H9 (cell line): ENCODE data around the gene SMARCD2. TPM values are rescaled to one million over a fixed set of nuclear protein-coding genes. Genes with fewer than 3 reads are reported as not detected.

ENCODE experiments used
- DNase-seq: peaks from one replicate; pipeline ENCODE4 v3.0.0-alpha.2; 2017
- H2AFZ ChIP-seq: one replicate; pipeline ENCODE4 v1.6.1; 2013; ENCODE audit warnings: mild to moderate bottlenecking, low read length, control low read depth, moderate library complexity
- H2AK5ac ChIP-seq: 2 replicates; pipeline ENCODE4 v1.6.1; 2013; ENCODE audit warnings: low read length, control low read depth, mixed read lengths; ENCODE audit not compliant: insufficient read length
- H2BK120ac ChIP-seq: one replicate; pipeline ENCODE4 v1.6.1; 2013; ENCODE audit warnings: low read depth, mild to moderate bottlenecking, low read length, control low read depth, inconsistent platforms; ENCODE audit not compliant: poor library complexity, severe bottlenecking
- H2BK12ac ChIP-seq: 2 replicates; pipeline ENCODE4 v1.6.1; 2013; ENCODE audit warnings: low read length, control low read depth, mixed read lengths, low read depth; ENCODE audit not compliant: insufficient read length
- H2BK15ac ChIP-seq: 2 replicates; pipeline ENCODE4 v1.6.1; 2013; ENCODE audit warnings: low read depth, low read length, control low read depth
- H2BK20ac ChIP-seq: one replicate; pipeline ENCODE4 v1.6.1; 2013; ENCODE audit warnings: low read depth, mild to moderate bottlenecking, low read length, control low read depth, inconsistent platforms; ENCODE audit not compliant: poor library complexity, severe bottlenecking
- H2BK5ac ChIP-seq: 2 replicates; pipeline ENCODE4 v1.6.1; 2013; ENCODE audit warnings: low read length, control low read depth, mixed read lengths; ENCODE audit not compliant: insufficient read length
- H3K14ac ChIP-seq: 2 replicates; pipeline ENCODE4 v1.6.1; 2013; ENCODE audit warnings: low read length, control low read depth; ENCODE audit not compliant: insufficient read depth
- H3K18ac ChIP-seq: 2 replicates; pipeline ENCODE4 v1.6.1; 2013; ENCODE audit warnings: low read depth, mild to moderate bottlenecking, mixed read lengths, low read length, control low read depth; ENCODE audit not compliant: insufficient read length
- H3K23ac ChIP-seq: 2 replicates; pipeline ENCODE4 v1.6.1; 2013; ENCODE audit warnings: low read length, control low read depth, mixed read lengths, low read depth; ENCODE audit not compliant: insufficient read length
- H3K23me2 ChIP-seq: 2 replicates; pipeline ENCODE4 v1.6.1; 2013; ENCODE audit warnings: low read depth, mild to moderate bottlenecking, mixed read lengths, low read length, control low read depth; ENCODE audit not compliant: insufficient read length, poor library complexity, severe bottlenecking
- H3K27ac ChIP-seq: 2 replicates; pipeline ENCODE4 v1.5.1; 2013; ENCODE audit warnings: low read length, control low read depth, mixed read lengths, low read depth; ENCODE audit not compliant: insufficient read length
- H3K27me3 ChIP-seq: 2 replicates; pipeline ENCODE4 v1.6.1; 2013; ENCODE audit warnings: low read length, control low read depth, inconsistent platforms; ENCODE audit not compliant: insufficient read depth
- H3K4ac ChIP-seq: 2 replicates; pipeline ENCODE4 v1.6.1; 2013; ENCODE audit warnings: low read depth, mild to moderate bottlenecking, control low read depth, inconsistent platforms, low read length, moderate library complexity
- H3K4me1 ChIP-seq: 2 replicates; pipeline ENCODE4 v1.6.1; 2013; ENCODE audit warnings: low read length, control low read depth, inconsistent platforms; ENCODE audit not compliant: insufficient read depth
- H3K4me2 ChIP-seq: 2 replicates; pipeline ENCODE4 v1.6.1; 2013; ENCODE audit warnings: low read length, control low read depth, mixed read lengths; ENCODE audit not compliant: insufficient read length, insufficient read depth
- H3K56ac ChIP-seq: 2 replicates; pipeline ENCODE4 v1.6.1; 2013; ENCODE audit warnings: low read depth, mild to moderate bottlenecking, mixed read lengths, low read length, control low read depth; ENCODE audit not compliant: insufficient read length
- H3K79me1 ChIP-seq: 2 replicates; pipeline ENCODE4 v1.6.1; 2013; ENCODE audit warnings: low read depth, mild to moderate bottlenecking, moderate library complexity, low read length, control low read depth, inconsistent platforms; ENCODE audit not compliant: insufficient read depth, poor library complexity, severe bottlenecking
- H3K79me2 ChIP-seq: 2 replicates; pipeline ENCODE4 v1.6.1; 2013; ENCODE audit warnings: low read length, control low read depth, inconsistent platforms; ENCODE audit not compliant: insufficient read depth
- H3K9ac ChIP-seq: 2 replicates; pipeline ENCODE4 v1.6.1; 2013; ENCODE audit warnings: low read length, control low read depth, mixed read lengths; ENCODE audit not compliant: insufficient read length; ENCODE audit errors: extremely low read depth
- H3K9me3 ChIP-seq: one replicate; pipeline ENCODE4 v1.6.1; 2013; ENCODE audit warnings: low read depth, low read length, inconsistent platforms; ENCODE audit not compliant: control insufficient read depth
- H3T11ph ChIP-seq: one replicate; pipeline ENCODE4 v1.6.1; 2013; ENCODE audit warnings: mild to moderate bottlenecking, low read length, control low read depth, inconsistent platforms
- H4K20me1 ChIP-seq: one replicate; pipeline ENCODE4 v1.6.1; 2013; ENCODE audit not compliant: control insufficient read depth, insufficient read length, insufficient read depth
- H4K5ac ChIP-seq: 2 replicates; pipeline ENCODE4 v1.6.1; 2013; ENCODE audit warnings: low read depth, mild to moderate bottlenecking, mixed read lengths, low read length, control low read depth; ENCODE audit not compliant: insufficient read length
- H4K8ac ChIP-seq: replicated peaks from 2 replicates; pipeline ENCODE4 v1.6.1; 2013; ENCODE audit warnings: low read length, control low read depth, mixed read lengths, low read depth; ENCODE audit not compliant: insufficient read length
- H4K91ac ChIP-seq: 2 replicates; pipeline ENCODE4 v1.6.1; 2013; ENCODE audit warnings: low read depth, mild to moderate bottlenecking, moderate library complexity, mixed read lengths, low read length, control low read depth; ENCODE audit not compliant: insufficient read length
- H3K27ac Mint-ChIP-seq, 3 experiments: 2 replicates in 2 of 3; 3 replicates in 1 of 3; pipeline ENCODE4 v1.8.0; 2020 to 2021; ENCODE audit warnings: mixed read lengths in 3 of 3, mild to moderate bottlenecking in 1 of 3, moderate library complexity in 1 of 3
- H3K27me3 Mint-ChIP-seq: 2 replicates; pipeline ENCODE4 v1.8.0; 2021; ENCODE audit warnings: low read depth, mild to moderate bottlenecking, moderate library complexity, mixed read lengths
- H3K36me3 Mint-ChIP-seq, 3 experiments: 2 replicates in 2 of 3; 3 replicates in 1 of 3; pipeline ENCODE4 v1.8.0; 2020 to 2021; ENCODE audit warnings: low read depth in 3 of 3, mixed read lengths in 3 of 3; ENCODE audit not compliant: insufficient read depth in 1 of 3
- H3K4me1 Mint-ChIP-seq, 2 experiments: 2 replicates each; pipeline ENCODE4 v1.8.0; 2020; ENCODE audit warnings: mixed read lengths in 2 of 2
- H3K4me3 Mint-ChIP-seq, 2 experiments: 2 replicates in 1 of 2; 3 replicates in 1 of 2; pipeline ENCODE4 v1.8.0; 2020 to 2021; ENCODE audit warnings: mild to moderate bottlenecking in 2 of 2, mixed read lengths in 2 of 2, moderate library complexity in 1 of 2
- H3K9me3 Mint-ChIP-seq, 2 experiments: 2 replicates in 1 of 2; 3 replicates in 1 of 2; pipeline ENCODE4 v1.8.0; 2020; ENCODE audit warnings: mild to moderate bottlenecking in 2 of 2, mixed read lengths in 2 of 2, moderate library complexity in 1 of 2
- CTCF ChIP-seq: fragments of 200-600 bp; sonication (generic); conservative IDR thresholded peaks from 3 replicates; pipeline ENCODE4 v1.8.0; 2021; ENCODE audit warnings: antibody characterized with exemption, mild to moderate bottlenecking
- WGBS: extraction: QIAGEN DNeasy Blood & Tissue Kit; methylation state at CpG from one replicate; pipeline ENCODE4 v1.1.7; 2013; ENCODE audit warnings: missing lambda C conversion rate, low lambda C conversion rate, mixed read lengths; ENCODE audit not compliant: insufficient read length; ENCODE audit errors: extremely low coverage; 5-methylcytosine and 5-hydroxymethylcytosine counted together
- total RNA-seq: library from RNA; stranded (reverse); gene quantifications from 2 replicates; pipeline ENCODE4 v1.2.1, GENCODE V29; 2021

The SMARCD2 gene
- total RNA-seq, 1 experiment from 2014 or later, result 68.9 TPM

- Histone ChIP-seq H4K91ac (no peak overlapping the region), H3K56ac (no peak overlapping the region), H4K5ac (no peak overlapping the region), H3K4ac (no peak overlapping the region), H2BK15ac (no peak overlapping the region), H3K4me1 (no peaks in the 10 kb centered on the region), H3K27me3 (no peaks in the 10 kb centered on the region), H3K14ac (no peak overlapping the region), H4K20me1 (peaks cover 2% of the 10 kb centered on the region), H2BK20ac (no peak overlapping the region), H2BK5ac (no peak overlapping the region), H3T11ph (no peak overlapping the region), H2BK120ac (no peak overlapping the region), H2BK12ac (no peak overlapping the region), H3K9ac (no peak overlapping the region), H4K8ac (no peak overlapping the region), H3K79me2 (peaks cover 43% of the 10 kb centered on the region), H2AFZ (no peak overlapping the region), H3K23me2 (no peaks in the 10 kb centered on the region), H3K4me2 (no peak overlapping the region), H3K18ac (no peak overlapping the region), H3K79me1 (peaks cover 6% of the 10 kb centered on the region), H3K23ac (no peak overlapping the region), H3K9me3 (no peaks in the 10 kb centered on the region), H2AK5ac (no peak overlapping the region), H3K27ac (no peak overlapping the region)
- Mint-ChIP-seq H3K4me3 (peak overlapping the region in 1 of 2 experiments; percentile 38; a peak in 1 of 5 replicates), H3K27me3 (no peaks in the 10 kb centered on the region), H3K27ac (peak overlapping the region in 2 of 3 experiments; percentile 17 to 22; a peak in 1 of 7 replicates), H3K9me3 (no peaks in the 10 kb centered on the region), H3K4me1 (0 out of 4 replicates have a peak, but pooled peaks cover 2 to 5% of the 10 kb centered on the region in 2 experiments), H3K36me3 (peaks cover 20 to 59% (median 41%) of the 10 kb centered on the region in 3 experiments; a peak in 6 of 7 replicates)
- no peak for DNase-seq
- TF ChIP-seq CTCF, result no peak
- no CpG with 5 or more reads among the region's 6 CpGs for WGBS
Observed at GRCh38 chr17:63783522-63783921, 59.0 kb downstream of the SMARCD2 start.

Other genes starting within 250 kb of the SMARCD2 start
- gene TACO1, start 241.8 kb downstream of the SMARCD2 start, total RNA-seq, result 28.9 and 30.2 TPM in 2 replicates
- gene MAP3K3, start 220.3 kb downstream of the SMARCD2 start, total RNA-seq, result 21.1 and 24.3 TPM in 2 replicates
- gene LIMD2, start 142.6 kb downstream of the SMARCD2 start, total RNA-seq, result 93.5 and 94.4 TPM in 2 replicates
- gene STRADA, start 100.9 kb downstream of the SMARCD2 start, total RNA-seq, result 34.5 and 35.0 TPM in 2 replicates
- gene CCDC47, start 69.1 kb downstream of the SMARCD2 start, total RNA-seq, result 79.4 and 79.6 TPM in 2 replicates
- gene DDX42, start 68.5 kb downstream of the SMARCD2 start, total RNA-seq, result 184 and 187 TPM in 2 replicates
- gene PSMC5, start 15.3 kb downstream of the SMARCD2 start, total RNA-seq, result 178 and 183 TPM in 2 replicates
- gene FTSJ3, start 15.0 kb downstream of the SMARCD2 start, total RNA-seq, result 77.5 and 80.3 TPM in 2 replicates
- gene CSH2, start 31.0 kb upstream of the SMARCD2 start, total RNA-seq, result not detected in 2 replicates
- 0.50 and 0.77 TPM in 2 replicates for gene GH2, start 39.3 kb upstream of the SMARCD2 start, total RNA-seq
- not detected in 2 replicates for gene CSH1, start 53.9 kb upstream of the SMARCD2 start, total RNA-seq
- not detected in 2 replicates for gene CSHL1, start 68.6 kb upstream of the SMARCD2 start, total RNA-seq
- not detected in 2 replicates for gene GH1, start 76.2 kb upstream of the SMARCD2 start, total RNA-seq
- 0.96 and 1.4 TPM in 2 replicates for gene CD79B, start 89.6 kb upstream of the SMARCD2 start, total RNA-seq
- 5.0 and 5.8 TPM in 2 replicates for gene SCN4A, start 130.2 kb upstream of the SMARCD2 start, total RNA-seq
- gene PRR29, start 155.7 kb upstream of the SMARCD2 start, total RNA-seq, result 0.87 and 1.5 TPM in 2 replicates
- gene ICAM2, start 177.9 kb upstream of the SMARCD2 start, total RNA-seq, result 0.28 and 0.35 TPM in 2 replicates